Measurements from ENCODE around the gene STEEP1.
"Not testable (repeated sequence)": the region's sequence is repeated elsewhere in the genome, so short reads cannot be mapped to it uniquely, and the experiment has no call there.

Gene STEEP1

DNA sequence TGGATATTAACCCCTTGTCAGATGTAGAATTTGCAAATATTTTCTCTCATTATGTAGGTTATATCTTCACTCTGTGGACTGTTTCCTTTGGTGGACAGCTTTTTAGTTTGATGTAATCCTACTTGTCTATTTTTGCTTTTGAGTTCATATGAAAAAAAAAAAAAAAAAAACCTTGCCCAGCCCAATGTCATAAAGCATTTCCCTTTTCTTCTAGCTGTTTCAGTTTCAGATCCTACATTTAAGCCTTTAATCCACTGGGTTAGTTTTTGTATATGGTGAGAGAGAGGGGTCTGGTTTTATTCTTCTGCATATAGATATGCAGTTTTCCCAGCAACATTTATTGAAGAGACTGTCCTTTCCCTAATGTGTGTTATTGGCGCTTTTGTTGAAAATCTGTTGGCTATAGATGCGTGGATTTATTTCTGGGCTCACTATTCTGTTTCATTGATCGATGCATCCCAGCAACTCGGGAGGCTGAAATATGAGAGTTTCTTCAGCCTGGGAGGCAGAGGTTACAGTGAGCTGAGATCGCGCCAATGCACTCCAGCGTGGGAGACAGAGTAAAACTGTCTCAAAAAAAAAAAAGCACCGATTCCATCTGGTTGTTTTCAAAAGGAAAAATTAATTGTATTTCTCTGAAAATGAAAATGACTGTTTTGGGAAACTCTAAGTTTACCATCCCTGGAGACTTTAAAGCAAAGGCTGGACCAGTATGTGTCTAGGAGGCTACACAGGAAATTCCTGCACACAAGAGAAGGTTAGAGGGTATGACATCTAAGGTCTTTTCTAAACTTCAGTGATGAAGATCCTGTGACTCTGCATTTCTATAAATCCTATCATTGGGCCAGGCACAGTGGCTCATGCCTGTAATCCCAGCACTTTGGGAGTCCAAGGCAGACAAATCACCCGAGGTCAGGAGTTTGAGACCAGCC is 35.6 kb downstream of the STEEP1 start:
- H3K9me3 ChIP-seq (ENCODE audit: control insufficient read depth in 1 of 2, low read length in 2 of 2) = no peaks in the 10 kb centered on the region
- no peak overlapping the region for H3K9ac ChIP-seq (ENCODE audit: low read depth in 1 of 2, low read length in 2 of 2)
- no peaks in the 10 kb centered on the region for H3K4me1 ChIP-seq (ENCODE audit: control insufficient read depth in 1 of 2, insufficient read depth in 2 of 2, low read length in 2 of 2)
- H3K4me3 ChIP-seq (ENCODE audit: low read depth in 1 of 2, low read length in 2 of 2) = no peak overlapping the region
- H3K36me3 ChIP-seq (ENCODE audit: control insufficient read depth in 1 of 2, insufficient read depth in 2 of 2, low read length in 2 of 2) = no peaks in the 10 kb centered on the region
- H3K27me3 ChIP-seq (ENCODE audit: control insufficient read depth in 1 of 2, insufficient read depth in 2 of 2, low read length in 2 of 2) = no peaks in the 10 kb centered on the region
- H3K27ac ChIP-seq (ENCODE audit: low read depth, low read length) = no peak overlapping the region

GRCh38 chrX:119523664-119524184 is 41.5 kb downstream of the STEEP1 start:
- H3K27ac ChIP-seq (ENCODE audit: low read depth, low read length) = no peak overlapping the region
- no peaks in the 10 kb centered on the region for H3K27me3 ChIP-seq (ENCODE audit: control insufficient read depth in 1 of 2, insufficient read depth in 2 of 2, low read length in 2 of 2)
- no peaks in the 10 kb centered on the region for H3K36me3 ChIP-seq (ENCODE audit: control insufficient read depth in 1 of 2, insufficient read depth in 2 of 2, low read length in 2 of 2)
- H3K4me3 ChIP-seq (ENCODE audit: low read depth in 1 of 2, low read length in 2 of 2) = no peak overlapping the region
- no peak overlapping the region for H3K9ac ChIP-seq (ENCODE audit: low read depth in 1 of 2, low read length in 2 of 2)
- no peaks in the 10 kb centered on the region for H3K4me1 ChIP-seq (ENCODE audit: control insufficient read depth in 1 of 2, insufficient read depth in 2 of 2, low read length in 2 of 2)
- H3K9me3 ChIP-seq (ENCODE audit: control insufficient read depth in 1 of 2, low read length in 2 of 2) = no peaks in the 10 kb centered on the region

DNA sequence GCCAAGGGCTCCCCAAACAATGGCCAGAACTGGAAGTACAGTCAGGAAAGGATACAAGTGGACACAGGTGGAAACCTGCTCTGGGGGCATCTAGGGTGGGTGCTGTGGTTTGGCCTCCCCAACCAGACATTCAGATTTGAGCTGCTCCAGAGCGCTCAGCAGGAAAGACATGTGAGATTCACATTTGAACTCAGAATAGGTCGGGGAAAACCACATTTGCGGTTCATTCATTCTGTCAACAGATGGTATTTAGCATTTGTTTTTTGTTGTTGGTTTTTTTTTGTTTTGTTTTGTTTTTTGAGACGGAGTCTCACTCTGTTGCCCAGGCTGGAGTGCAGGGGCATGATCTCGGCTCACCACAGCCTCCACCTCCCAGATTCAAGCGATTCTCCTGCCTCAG is 44.0 kb downstream of the STEEP1 start:
- Histone ChIP-seq H3K9me3 (ENCODE audit: control insufficient read depth in 1 of 2, low read length in 2 of 2) (no peaks in the 10 kb centered on the region), H3K27ac (ENCODE audit: low read depth, low read length) (no peak overlapping the region)

GRCh38 chrX:119518371-119518770 is 46.8 kb downstream of the STEEP1 start:
- no peak overlapping the region for H3K27ac ChIP-seq (ENCODE audit: low read depth, low read length)
- H3K4me1 ChIP-seq (ENCODE audit: control insufficient read depth in 1 of 2, insufficient read depth in 2 of 2, low read length in 2 of 2) = no peaks in the 10 kb centered on the region
- no peaks in the 10 kb centered on the region for H3K9me3 ChIP-seq (ENCODE audit: control insufficient read depth in 1 of 2, low read length in 2 of 2)
- no peak overlapping the region for H3K9ac ChIP-seq (ENCODE audit: low read depth in 1 of 2, low read length in 2 of 2)
- H3K4me3 ChIP-seq (ENCODE audit: low read depth in 1 of 2, low read length in 2 of 2) = no peak overlapping the region
- H3K36me3 ChIP-seq (ENCODE audit: control insufficient read depth in 1 of 2, insufficient read depth in 2 of 2, low read length in 2 of 2) = no peaks in the 10 kb centered on the region
- H3K27me3 ChIP-seq (ENCODE audit: control insufficient read depth in 1 of 2, insufficient read depth in 2 of 2, low read length in 2 of 2) = no peaks in the 10 kb centered on the region

More for the DNA sequence above, 44.0 kb downstream of the STEEP1 start:
- no peak overlapping the region for H3K4me3 ChIP-seq (ENCODE audit: low read depth in 1 of 2, low read length in 2 of 2)
- H3K4me1 ChIP-seq (ENCODE audit: control insufficient read depth in 1 of 2, insufficient read depth in 2 of 2, low read length in 2 of 2) = no peaks in the 10 kb centered on the region
- no peaks in the 10 kb centered on the region for H3K27me3 ChIP-seq (ENCODE audit: control insufficient read depth in 1 of 2, insufficient read depth in 2 of 2, low read length in 2 of 2)
- no peak overlapping the region for H3K9ac ChIP-seq (ENCODE audit: low read depth in 1 of 2, low read length in 2 of 2)
- H3K36me3 ChIP-seq (ENCODE audit: control insufficient read depth in 1 of 2, insufficient read depth in 2 of 2, low read length in 2 of 2) = no peaks in the 10 kb centered on the region

GRCh38 chrX:119516157-119516702 is 49.0 kb downstream of the STEEP1 start:
- H3K36me3 ChIP-seq (ENCODE audit: control insufficient read depth in 1 of 2, insufficient read depth in 2 of 2, low read length in 2 of 2) = no peaks in the 10 kb centered on the region
- no peaks in the 10 kb centered on the region for H3K27me3 ChIP-seq (ENCODE audit: control insufficient read depth in 1 of 2, insufficient read depth in 2 of 2, low read length in 2 of 2)
- H3K4me1 ChIP-seq (ENCODE audit: control insufficient read depth in 1 of 2, insufficient read depth in 2 of 2, low read length in 2 of 2) = no peaks in the 10 kb centered on the region
- H3K4me3 ChIP-seq (ENCODE audit: low read depth in 1 of 2, low read length in 2 of 2) = no peak overlapping the region
- no peak overlapping the region for H3K27ac ChIP-seq (ENCODE audit: low read depth, low read length)
- no peak overlapping the region for H3K9ac ChIP-seq (ENCODE audit: low read depth in 1 of 2, low read length in 2 of 2)
- no peaks in the 10 kb centered on the region for H3K9me3 ChIP-seq (ENCODE audit: control insufficient read depth in 1 of 2, low read length in 2 of 2)

DNA sequence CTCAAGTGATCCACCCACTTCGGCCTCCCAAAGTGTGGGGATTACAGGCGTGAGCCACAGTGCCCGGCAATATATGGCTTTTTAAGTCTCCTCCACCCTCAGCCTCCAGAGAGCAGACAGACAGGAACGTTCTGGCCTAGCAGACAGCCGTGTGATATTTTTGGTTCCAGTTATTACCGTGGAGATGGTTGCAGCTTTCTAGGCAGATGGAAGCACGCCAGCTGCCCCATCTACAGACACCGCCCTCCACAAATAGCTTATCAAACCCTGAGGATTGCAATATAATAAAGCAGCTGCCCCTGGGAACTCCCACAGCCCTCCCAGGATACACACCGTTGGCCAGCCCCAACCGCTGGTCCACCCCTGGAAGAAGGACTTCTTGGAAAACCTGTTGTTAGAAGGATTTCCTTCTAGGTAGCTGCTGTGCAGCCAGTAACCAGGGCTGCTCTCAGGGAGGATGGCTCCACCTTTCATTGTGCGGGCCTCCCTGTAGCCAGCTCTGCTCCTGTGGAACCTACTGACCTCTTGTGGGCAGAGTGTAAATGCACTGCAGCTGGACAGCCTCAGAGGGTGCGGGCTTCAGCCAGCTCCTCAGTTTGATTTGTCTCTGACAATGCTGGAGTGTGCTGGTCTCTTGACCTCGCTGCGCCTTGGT is 52.9 kb downstream of the STEEP1 start:
- H3K4me3 ChIP-seq (ENCODE audit: low read depth in 1 of 2, low read length in 2 of 2) = no peak overlapping the region
- no peaks in the 10 kb centered on the region for H3K27me3 ChIP-seq (ENCODE audit: control insufficient read depth in 1 of 2, insufficient read depth in 2 of 2, low read length in 2 of 2)
- no peak overlapping the region for H3K9ac ChIP-seq (ENCODE audit: low read depth in 1 of 2, low read length in 2 of 2)
- H3K9me3 ChIP-seq (ENCODE audit: control insufficient read depth in 1 of 2, low read length in 2 of 2) = no peaks in the 10 kb centered on the region
- H3K27ac ChIP-seq (ENCODE audit: low read depth, low read length) = no peak overlapping the region
- H3K4me1 ChIP-seq (ENCODE audit: control insufficient read depth in 1 of 2, insufficient read depth in 2 of 2, low read length in 2 of 2) = no peaks in the 10 kb centered on the region
- no peaks in the 10 kb centered on the region for H3K36me3 ChIP-seq (ENCODE audit: control insufficient read depth in 1 of 2, insufficient read depth in 2 of 2, low read length in 2 of 2)

- H3K4me3 ChIP-seq (ENCODE audit: low read depth in 1 of 2, low read length in 2 of 2) = no peak overlapping the region
- H3K27ac ChIP-seq (ENCODE audit: low read depth, low read length) = peak overlapping the region; percentile 25
Measured at GRCh38 chrX:119507206-119507605, 58.0 kb downstream of the STEEP1 start.

GRCh38 chrX:119505945-119506344 is 59.3 kb downstream of the STEEP1 start:
- H3K27ac ChIP-seq (ENCODE audit: low read depth, low read length) = no peak overlapping the region
- H3K36me3 ChIP-seq (ENCODE audit: control insufficient read depth in 1 of 2, insufficient read depth in 2 of 2, low read length in 2 of 2) = no peaks in the 10 kb centered on the region
- no peaks in the 10 kb centered on the region for H3K27me3 ChIP-seq (ENCODE audit: control insufficient read depth in 1 of 2, insufficient read depth in 2 of 2, low read length in 2 of 2)

More at GRCh38 chrX:119507206-119507605, 58.0 kb downstream of the STEEP1 start:
- Histone ChIP-seq H3K9me3 (ENCODE audit: control insufficient read depth in 1 of 2, low read length in 2 of 2) (no peaks in the 10 kb centered on the region), H3K36me3 (ENCODE audit: control insufficient read depth in 1 of 2, insufficient read depth in 2 of 2, low read length in 2 of 2) (no peaks in the 10 kb centered on the region), H3K27me3 (ENCODE audit: control insufficient read depth in 1 of 2, insufficient read depth in 2 of 2, low read length in 2 of 2) (no peaks in the 10 kb centered on the region), H3K9ac (ENCODE audit: low read depth in 1 of 2, low read length in 2 of 2) (peak overlapping the region in 1 of 2 donors; percentile 18), H3K4me1 (ENCODE audit: control insufficient read depth in 1 of 2, insufficient read depth in 2 of 2, low read length in 2 of 2) (peaks cover 11 to 12% of the 10 kb centered on the region in 2 donors)

GRCh38 chrX:119505145-119505544 is 60.1 kb downstream of the STEEP1 start:
- H3K9ac ChIP-seq (ENCODE audit: low read depth in 1 of 2, low read length in 2 of 2); H3K27ac ChIP-seq (ENCODE audit: low read depth, low read length); H3K36me3 ChIP-seq (ENCODE audit: control insufficient read depth in 1 of 2, insufficient read depth in 2 of 2, low read length in 2 of 2); H3K9me3 ChIP-seq (ENCODE audit: control insufficient read depth in 1 of 2, low read length in 2 of 2); H3K4me3 ChIP-seq (ENCODE audit: low read depth in 1 of 2, low read length in 2 of 2); H3K27me3 ChIP-seq (ENCODE audit: control insufficient read depth in 1 of 2, insufficient read depth in 2 of 2, low read length in 2 of 2): not testable (repeated sequence)
- H3K4me1 ChIP-seq (ENCODE audit: control insufficient read depth in 1 of 2, insufficient read depth in 2 of 2, low read length in 2 of 2) = peaks cover 15 to 25% of the 10 kb centered on the region in 2 donors

More at GRCh38 chrX:119505945-119506344, 59.3 kb downstream of the STEEP1 start:
- H3K4me1 ChIP-seq (ENCODE audit: control insufficient read depth in 1 of 2, insufficient read depth in 2 of 2, low read length in 2 of 2) = peaks cover 15 to 19% of the 10 kb centered on the region in 2 donors
- no peak overlapping the region for H3K9ac ChIP-seq (ENCODE audit: low read depth in 1 of 2, low read length in 2 of 2)
- H3K4me3 ChIP-seq (ENCODE audit: low read depth in 1 of 2, low read length in 2 of 2) = no peak overlapping the region
- H3K9me3 ChIP-seq (ENCODE audit: control insufficient read depth in 1 of 2, low read length in 2 of 2) = no peaks in the 10 kb centered on the region

GRCh38 chrX:119503484-119503861 is 61.7 kb downstream of the STEEP1 start:
- H3K9ac ChIP-seq (ENCODE audit: low read depth in 1 of 2, low read length in 2 of 2) = peak overlapping the region; percentile 54 to 65
- no peak overlapping the region for H3K4me3 ChIP-seq (ENCODE audit: low read depth in 1 of 2, low read length in 2 of 2)
- H3K9me3 ChIP-seq (ENCODE audit: control insufficient read depth in 1 of 2, low read length in 2 of 2) = no peaks in the 10 kb centered on the region
- H3K36me3 ChIP-seq (ENCODE audit: control insufficient read depth in 1 of 2, insufficient read depth in 2 of 2, low read length in 2 of 2) = no peaks in the 10 kb centered on the region
- H3K27ac ChIP-seq (ENCODE audit: low read depth, low read length) = peak overlapping the region; percentile 89
- no peaks in the 10 kb centered on the region for H3K27me3 ChIP-seq (ENCODE audit: control insufficient read depth in 1 of 2, insufficient read depth in 2 of 2, low read length in 2 of 2)
- H3K4me1 ChIP-seq (ENCODE audit: control insufficient read depth in 1 of 2, insufficient read depth in 2 of 2, low read length in 2 of 2) = peaks cover 15 to 25% of the 10 kb centered on the region in 2 donors
